Mesendoderm (in vitro differentiated cells): ENCODE measurements around the gene FAM124B.

Source experiments
- DNase-seq: peaks from one replicate; pipeline ENCODE4 v3.0.0; 2013
- H2AK5ac ChIP-seq: 2 replicates; pipeline ENCODE4 v1.6.1; 2013; ENCODE audit warnings: low read length, inconsistent platforms
- H2BK120ac ChIP-seq: 2 replicates; pipeline ENCODE4 v1.6.1; 2013; ENCODE audit warnings: low read depth, mild to moderate bottlenecking, low read length, moderate library complexity, mixed read lengths
- H2BK15ac ChIP-seq: replicated peaks from 2 replicates; pipeline ENCODE4 v1.6.1; 2013; ENCODE audit warnings: low read depth, mild to moderate bottlenecking, moderate library complexity
- H2BK5ac ChIP-seq: 2 replicates; pipeline ENCODE4 v1.6.1; 2013; ENCODE audit warnings: low read length, inconsistent platforms
- H3K18ac ChIP-seq: 2 replicates; pipeline ENCODE4 v1.6.1; 2013; ENCODE audit warnings: mild to moderate bottlenecking, low read length, mixed read lengths
- H3K23ac ChIP-seq: one replicate; pipeline ENCODE4 v1.6.1; 2013; ENCODE audit warnings: low read length
- H3K27ac ChIP-seq: 2 replicates; pipeline ENCODE4 v1.5.1; 2013; ENCODE audit warnings: low read depth, mild to moderate bottlenecking, inconsistent platforms, low read length, moderate library complexity
- H3K27me3 ChIP-seq: 2 replicates; pipeline ENCODE4 v1.6.1; 2013; ENCODE audit warnings: low read length, control low read depth, mild to moderate bottlenecking, inconsistent platforms; ENCODE audit not compliant: insufficient read depth, poor library complexity
- H3K36me3 ChIP-seq: 2 replicates; pipeline ENCODE4 v1.6.1; 2013; ENCODE audit warnings: low read length, inconsistent platforms; ENCODE audit not compliant: control insufficient read depth, insufficient read depth
- H3K4ac ChIP-seq: one replicate; pipeline ENCODE4 v1.6.1; 2013; ENCODE audit warnings: low read depth, mild to moderate bottlenecking, low read length, moderate library complexity
- H3K4me1 ChIP-seq: 2 replicates; pipeline ENCODE4 v1.6.1; 2013; ENCODE audit warnings: low read depth, low read length, inconsistent platforms; ENCODE audit not compliant: control insufficient read depth
- H3K4me2 ChIP-seq: 2 replicates; pipeline ENCODE4 v1.6.1; 2013; ENCODE audit warnings: low read length
- H3K4me3 ChIP-seq: 2 replicates; pipeline ENCODE4 v1.5.1; 2013; ENCODE audit warnings: mild to moderate bottlenecking, low read length
- H3K56ac ChIP-seq: one replicate; pipeline ENCODE4 v1.6.1; 2013; ENCODE audit warnings: low read length
- H3K79me1 ChIP-seq: 2 replicates; pipeline ENCODE4 v1.6.1; 2013; ENCODE audit warnings: low read length, inconsistent platforms
- H3K79me2 ChIP-seq: 2 replicates; pipeline ENCODE4 v1.6.1; 2013; ENCODE audit warnings: mild to moderate bottlenecking, low read length; ENCODE audit not compliant: control insufficient read depth, insufficient read depth
- H3K9ac ChIP-seq: 2 replicates; pipeline ENCODE4 v1.6.1; 2013; ENCODE audit warnings: low read length, inconsistent platforms
- H4K5ac ChIP-seq: one replicate; pipeline ENCODE4 v1.6.1; 2013; ENCODE audit warnings: low read length
- H4K8ac ChIP-seq: one replicate; pipeline ENCODE4 v1.6.1; 2013; ENCODE audit warnings: low read depth, mild to moderate bottlenecking, control low read depth, low read length, moderate library complexity
- WGBS: extraction: QIAGEN DNeasy Blood & Tissue Kit; methylation state at CpG from one replicate; pipeline ENCODE4 v1.1.7; 2013; ENCODE audit warnings: low lambda C conversion rate, missing lambda C conversion rate; ENCODE audit not compliant: insufficient coverage; ENCODE audit errors: extremely low coverage; 5-methylcytosine and 5-hydroxymethylcytosine counted together

The FAM124B gene

GRCh38 chr2:224395620-224396390, 6.1 kb downstream of the FAM124B start:
- H2BK5ac ChIP-seq: no peak overlapping the region
- no peak overlapping the region for H3K4me3 ChIP-seq
- no peak overlapping the region for H3K23ac ChIP-seq
- no CpG with 5 or more reads among the region's 9 CpGs for WGBS
- no peak overlapping the region for H4K5ac ChIP-seq
- no peak overlapping the region for H3K56ac ChIP-seq
- H3K4ac ChIP-seq: no peak overlapping the region
- no peak overlapping the region for H4K8ac ChIP-seq
- H3K18ac ChIP-seq: no peak overlapping the region
- no peak overlapping the region for H3K4me2 ChIP-seq
- no peaks in the 10 kb centered on the region for H3K4me1 ChIP-seq
- H3K79me2 ChIP-seq: no peaks in the 10 kb centered on the region
- no peak for DNase-seq
- H3K79me1 ChIP-seq: no peaks in the 10 kb centered on the region
- no peaks in the 10 kb centered on the region for H3K27me3 ChIP-seq
- no peak overlapping the region for H2AK5ac ChIP-seq
- no peak overlapping the region for H2BK15ac ChIP-seq
- no peak overlapping the region for H3K27ac ChIP-seq
- H3K36me3 ChIP-seq: no peaks in the 10 kb centered on the region
- H2BK120ac ChIP-seq: no peak overlapping the region
- no peak overlapping the region for H3K9ac ChIP-seq

DNA sequence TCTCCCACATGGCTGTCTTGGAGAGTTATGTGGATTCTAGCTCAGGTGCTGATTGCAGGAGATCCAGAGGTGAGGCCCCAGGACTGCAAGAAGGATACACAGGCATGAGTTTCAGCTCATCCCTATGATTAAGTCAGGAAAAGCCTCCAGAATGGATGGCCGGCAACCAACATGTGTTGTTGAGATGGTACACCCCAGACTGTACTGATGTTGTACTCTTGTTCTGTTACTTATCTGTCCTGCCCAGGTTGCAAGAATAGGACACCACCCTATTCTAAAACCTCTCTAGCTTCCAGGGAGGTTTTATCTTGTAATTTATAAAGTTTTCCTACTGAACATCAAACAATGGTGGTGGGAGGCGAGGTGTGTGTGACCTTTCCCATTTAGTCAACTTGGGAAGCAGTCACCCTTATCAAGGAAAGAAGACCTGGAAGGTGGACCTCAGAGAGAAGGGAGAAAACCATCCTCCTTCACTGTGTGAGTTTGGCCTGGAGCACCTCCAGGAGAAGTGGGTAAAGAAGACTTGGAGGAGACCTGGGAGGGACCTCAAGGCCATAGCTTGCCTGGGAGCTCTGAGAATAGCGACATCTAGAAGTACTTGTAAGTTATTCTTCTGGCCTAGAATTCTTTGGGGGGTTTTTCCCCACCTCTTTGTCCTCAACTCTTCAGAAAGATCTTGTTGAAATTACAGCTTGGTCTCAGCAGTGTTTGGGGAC, 8.6 kb downstream of the FAM124B start:
- Histone ChIP-seq H2BK15ac (no peak overlapping the region), H3K23ac (no peak overlapping the region), H3K4ac (no peak overlapping the region), H3K4me1 (no peaks in the 10 kb centered on the region), H3K4me3 (no peak overlapping the region), H3K4me2 (no peak overlapping the region), H3K79me2 (no peaks in the 10 kb centered on the region), H3K79me1 (no peaks in the 10 kb centered on the region), H2BK120ac (no peak overlapping the region), H3K36me3 (no peaks in the 10 kb centered on the region), H3K56ac (no peak overlapping the region), H4K8ac (no peak overlapping the region), H3K18ac (no peak overlapping the region), H2AK5ac (no peak overlapping the region), H3K27me3 (no peaks in the 10 kb centered on the region), H2BK5ac (no peak overlapping the region), H3K9ac (no peak overlapping the region), H4K5ac (no peak overlapping the region), H3K27ac (no peak overlapping the region)
- WGBS: no CpG with 5 or more reads among the region's 3 CpGs
- no peak for DNase-seq

- H3K36me3 ChIP-seq: no peaks in the 10 kb centered on the region
- no peaks in the 10 kb centered on the region for H3K4me1 ChIP-seq
- H2BK15ac ChIP-seq: no peak overlapping the region
- no peak overlapping the region for H3K4me3 ChIP-seq
- H3K4ac ChIP-seq: no peak overlapping the region
- no peak overlapping the region for H3K9ac ChIP-seq
- H2BK120ac ChIP-seq: no peak overlapping the region
- no peak overlapping the region for H3K18ac ChIP-seq
- no peak overlapping the region for H3K27ac ChIP-seq
- DNase-seq: no peak
- no peak overlapping the region for H4K5ac ChIP-seq
- no peak overlapping the region for H3K23ac ChIP-seq
- no peak overlapping the region for H2BK5ac ChIP-seq
- H4K8ac ChIP-seq: no peak overlapping the region
- WGBS: no CpG with 5 or more reads among the region's 4 CpGs
- H2AK5ac ChIP-seq: no peak overlapping the region
- no peaks in the 10 kb centered on the region for H3K27me3 ChIP-seq
- no peaks in the 10 kb centered on the region for H3K79me1 ChIP-seq
- H3K4me2 ChIP-seq: no peak overlapping the region
- no peak overlapping the region for H3K56ac ChIP-seq
- no peaks in the 10 kb centered on the region for H3K79me2 ChIP-seq
These were observed 9.4 kb downstream of the FAM124B start for GRCh38 chr2:224392545-224392944.

- H4K5ac ChIP-seq: no peak overlapping the region
- H3K79me1 ChIP-seq: no peaks in the 10 kb centered on the region
- H3K79me2 ChIP-seq: no peaks in the 10 kb centered on the region
- no peak overlapping the region for H3K56ac ChIP-seq
- WGBS: no CpG with 5 or more reads among the region's 5 CpGs
- no peak overlapping the region for H3K23ac ChIP-seq
- H2BK5ac ChIP-seq: no peak overlapping the region
- no peak overlapping the region for H2AK5ac ChIP-seq
- no peak overlapping the region for H2BK15ac ChIP-seq
- H3K4ac ChIP-seq: no peak overlapping the region
- H3K18ac ChIP-seq: no peak overlapping the region
- no peaks in the 10 kb centered on the region for H3K4me1 ChIP-seq
- no peak overlapping the region for H3K9ac ChIP-seq
- no peak overlapping the region for H3K27ac ChIP-seq
- no peak overlapping the region for H3K4me3 ChIP-seq
- no peak for DNase-seq
- H4K8ac ChIP-seq: no peak overlapping the region
- H3K27me3 ChIP-seq: no peaks in the 10 kb centered on the region
- no peak overlapping the region for H3K4me2 ChIP-seq
- H2BK120ac ChIP-seq: no peak overlapping the region
- no peaks in the 10 kb centered on the region for H3K36me3 ChIP-seq
These were observed 12.6 kb downstream of the FAM124B start for GRCh38 chr2:224389317-224389716.

DNA sequence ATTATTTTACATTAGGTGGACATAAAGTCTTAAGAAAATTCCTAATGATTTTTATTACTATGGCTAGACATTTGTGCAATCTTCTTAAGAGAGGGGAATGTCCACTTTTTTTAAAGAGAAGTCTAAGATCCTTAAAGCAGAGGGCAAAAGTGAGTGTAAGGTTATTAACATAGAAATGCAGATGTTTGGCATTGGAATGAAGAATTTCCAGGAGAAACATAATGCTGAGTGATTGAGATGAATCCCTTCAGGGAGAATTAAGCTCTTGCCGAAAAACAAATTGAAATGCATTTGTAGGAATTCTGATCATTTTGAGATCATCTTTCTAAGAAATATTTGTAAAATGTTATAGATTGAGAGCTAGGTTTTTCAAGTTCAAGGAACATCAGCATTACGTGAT, 15.0 kb downstream of the FAM124B start:
- no peak overlapping the region for H3K18ac ChIP-seq
- H2AK5ac ChIP-seq: no peak overlapping the region
- no peaks in the 10 kb centered on the region for H3K36me3 ChIP-seq
- no peak overlapping the region for H3K4ac ChIP-seq
- no peaks in the 10 kb centered on the region for H3K79me1 ChIP-seq
- H3K4me2 ChIP-seq: no peak overlapping the region
- no peak overlapping the region for H3K4me3 ChIP-seq
- no peaks in the 10 kb centered on the region for H3K27me3 ChIP-seq
- no peaks in the 10 kb centered on the region for H3K4me1 ChIP-seq
- H4K5ac ChIP-seq: no peak overlapping the region
- WGBS: no CpG with 5 or more reads among the region's 2 CpGs
- H2BK15ac ChIP-seq: no peak overlapping the region
- no peak overlapping the region for H2BK120ac ChIP-seq
- H3K79me2 ChIP-seq: no peaks in the 10 kb centered on the region
- H3K56ac ChIP-seq: no peak overlapping the region
- no peak overlapping the region for H3K9ac ChIP-seq
- no peak overlapping the region for H4K8ac ChIP-seq
- no peak overlapping the region for H2BK5ac ChIP-seq
- DNase-seq: no peak
- H3K23ac ChIP-seq: no peak overlapping the region
- no peak overlapping the region for H3K27ac ChIP-seq
